NCI-H82 treated with DMSO at 0.1 percent for 48 hours (cell line): Measurements from ENCODE around the gene CIRBP.

ENCODE experiments used
- DNase-seq: peaks from one replicate; lab custom pipeline; 2025; ENCODE audit not compliant: unreplicated experiment; lab: John Stamatoyannopoulos, UW

The CIRBP gene

GRCh38 chr19:1230783-1231489, 38.2 kb upstream of the CIRBP start:
- DNase-seq: no peak

DNA sequence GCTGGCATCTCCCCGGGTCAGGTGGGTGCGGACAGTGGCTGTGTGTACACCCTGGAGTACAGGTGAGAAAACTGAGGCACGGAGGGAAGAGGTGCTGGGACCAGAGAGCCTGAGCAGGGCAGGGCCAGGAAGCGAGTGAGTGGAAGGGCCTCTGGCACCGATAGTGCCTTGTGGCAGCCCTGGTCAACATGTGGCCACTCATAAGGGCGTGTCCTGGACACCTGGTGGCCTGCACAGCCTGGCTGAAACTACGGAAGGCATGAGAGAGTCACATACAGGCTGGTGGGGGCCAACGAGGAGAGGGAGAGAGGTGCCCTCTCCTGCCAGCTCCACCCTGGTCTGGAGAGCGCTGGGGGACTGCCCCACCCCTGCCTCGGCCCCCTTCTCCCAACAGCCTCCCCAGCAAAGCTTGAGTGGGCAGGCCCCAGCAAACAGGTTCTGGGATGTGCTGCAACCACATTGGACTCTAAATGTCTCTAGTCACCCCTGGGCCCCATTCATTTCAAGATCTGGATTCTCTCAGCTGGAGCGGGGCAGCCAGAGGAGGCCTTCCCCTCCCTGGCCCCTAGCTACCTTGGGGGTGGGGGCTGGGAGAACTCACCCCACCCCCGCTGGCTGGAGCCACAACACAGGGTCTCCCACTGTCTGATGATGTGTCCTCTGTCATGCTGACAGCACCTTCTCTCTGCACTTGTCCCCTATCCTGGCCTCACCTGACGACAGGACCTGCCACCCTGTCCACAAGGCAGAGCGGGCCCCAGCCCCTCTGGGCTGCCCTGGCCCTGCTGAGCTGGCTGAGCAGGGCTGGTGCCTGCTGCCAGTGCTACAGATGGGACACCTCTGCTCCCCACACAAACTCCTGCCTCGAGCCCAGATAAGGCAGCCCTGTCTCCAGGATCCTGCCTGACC, 37.1 kb upstream of the CIRBP start:
- DNase-seq: no peak

DNA sequence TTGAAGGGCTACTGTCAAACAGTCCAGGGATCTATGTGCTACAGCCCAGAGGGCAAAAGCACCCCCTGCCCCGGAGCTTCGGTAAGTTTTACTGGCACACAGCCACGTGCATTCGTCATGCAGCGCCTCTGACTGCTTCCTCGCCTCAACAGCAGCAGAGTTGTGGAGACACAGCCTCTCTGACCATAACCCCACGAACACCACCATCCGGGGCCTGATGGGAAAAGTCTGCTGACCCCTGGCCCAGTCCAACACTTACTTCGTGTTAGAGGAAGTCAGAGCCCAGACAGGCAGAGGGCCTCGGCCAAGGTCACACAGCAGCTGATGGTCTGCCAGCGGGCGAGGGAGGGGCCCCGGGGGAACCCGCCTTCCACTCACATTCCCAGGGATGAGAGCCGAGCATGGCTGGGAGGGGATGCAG, 36.5 kb upstream of the CIRBP start:
- DNase-seq: no peak

DNA sequence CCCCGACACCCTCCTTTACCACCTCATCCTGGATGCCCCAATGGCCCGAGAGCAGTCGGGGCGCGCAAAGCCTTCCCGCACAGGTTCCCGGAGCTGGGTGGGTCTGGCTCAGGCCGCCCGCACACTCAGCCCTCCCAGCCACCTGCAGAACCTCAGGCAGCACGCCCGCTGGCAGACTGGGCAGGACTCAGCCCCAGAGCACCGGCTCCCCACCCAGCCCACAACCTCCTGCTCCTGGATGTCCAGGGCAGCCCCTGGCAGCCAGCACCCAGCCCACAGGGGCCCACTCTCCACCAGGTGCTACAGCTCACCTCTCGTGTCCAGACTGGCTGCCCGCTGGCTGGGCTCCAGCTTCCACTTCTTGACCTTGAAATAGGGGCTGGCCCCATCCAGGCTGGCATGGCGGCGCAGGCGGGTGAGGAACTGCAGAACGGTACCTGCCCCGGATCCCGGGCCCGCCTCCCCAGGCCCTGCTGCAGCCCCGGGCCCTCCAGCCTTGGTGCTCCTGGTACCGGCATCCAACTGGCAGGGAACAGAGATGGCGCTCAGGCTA, 35.9 kb upstream of the CIRBP start:
- DNase-seq: no peak

DNA sequence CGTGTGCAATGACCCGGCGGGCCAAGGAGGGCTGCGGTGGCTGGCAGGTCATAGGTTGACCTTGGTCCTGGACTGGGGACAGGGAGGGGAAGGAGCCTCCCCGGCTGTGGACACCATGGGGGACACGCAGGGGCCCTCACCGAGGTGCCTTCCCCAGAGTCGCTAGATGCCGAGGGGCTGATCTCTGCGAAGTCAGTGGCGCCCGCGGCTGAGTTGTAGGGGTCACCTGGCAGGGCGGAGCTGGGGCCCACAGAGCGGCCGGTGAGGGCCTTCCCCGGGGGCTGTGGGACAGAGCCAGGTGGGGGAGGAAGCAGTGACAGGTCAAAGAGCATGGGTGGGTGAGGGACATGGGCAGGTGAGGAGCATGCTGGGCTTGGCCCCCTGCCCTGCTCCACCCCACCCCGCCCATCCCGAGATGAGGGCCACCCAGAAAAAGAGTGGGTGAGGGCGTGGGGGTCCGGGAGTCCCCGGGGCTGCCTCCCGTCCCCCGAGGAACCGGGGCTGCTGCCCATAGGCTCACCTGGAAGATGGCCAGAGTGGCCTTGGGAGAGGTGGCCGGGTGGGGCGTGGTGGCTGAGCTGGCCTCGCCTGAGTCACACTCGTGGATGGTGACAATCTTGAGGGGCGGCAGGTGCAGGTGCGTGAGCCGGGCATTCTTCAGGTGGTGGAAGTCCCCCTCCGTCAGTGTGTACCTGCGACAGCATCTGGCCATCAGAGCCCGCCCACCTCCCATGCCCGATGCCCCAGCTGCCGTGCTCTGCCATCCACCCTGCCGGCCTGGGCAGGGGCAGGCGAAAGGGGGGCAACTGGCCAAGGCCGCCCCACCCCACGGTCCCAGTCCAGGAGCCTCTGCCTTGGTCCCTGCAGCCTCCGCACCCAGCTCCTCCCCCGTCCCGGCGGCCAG, 34.8 kb upstream of the CIRBP start:
- DNase-seq: no peak

DNA sequence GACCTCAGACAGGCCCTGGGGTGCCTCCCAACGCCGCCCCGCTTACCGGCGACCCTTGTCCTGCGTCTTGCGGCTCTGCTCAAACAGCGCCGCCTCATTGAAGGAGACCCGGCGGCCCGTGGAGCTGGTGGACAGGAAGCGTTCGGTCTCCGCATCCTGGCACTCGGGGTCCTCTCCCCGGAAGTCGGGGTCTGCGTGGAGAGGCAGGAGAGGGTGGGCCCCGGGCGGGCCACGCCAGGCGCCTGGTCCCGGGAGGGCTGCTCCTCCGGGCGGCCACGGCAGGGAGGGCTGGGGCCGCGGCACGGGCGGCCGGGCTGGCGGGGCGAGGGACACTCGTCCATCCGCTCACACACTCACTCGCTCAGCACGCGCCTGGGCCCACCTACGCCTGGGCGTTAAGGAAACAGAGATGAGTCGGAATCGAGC, 34.2 kb upstream of the CIRBP start:
- no peak for DNase-seq

DNA sequence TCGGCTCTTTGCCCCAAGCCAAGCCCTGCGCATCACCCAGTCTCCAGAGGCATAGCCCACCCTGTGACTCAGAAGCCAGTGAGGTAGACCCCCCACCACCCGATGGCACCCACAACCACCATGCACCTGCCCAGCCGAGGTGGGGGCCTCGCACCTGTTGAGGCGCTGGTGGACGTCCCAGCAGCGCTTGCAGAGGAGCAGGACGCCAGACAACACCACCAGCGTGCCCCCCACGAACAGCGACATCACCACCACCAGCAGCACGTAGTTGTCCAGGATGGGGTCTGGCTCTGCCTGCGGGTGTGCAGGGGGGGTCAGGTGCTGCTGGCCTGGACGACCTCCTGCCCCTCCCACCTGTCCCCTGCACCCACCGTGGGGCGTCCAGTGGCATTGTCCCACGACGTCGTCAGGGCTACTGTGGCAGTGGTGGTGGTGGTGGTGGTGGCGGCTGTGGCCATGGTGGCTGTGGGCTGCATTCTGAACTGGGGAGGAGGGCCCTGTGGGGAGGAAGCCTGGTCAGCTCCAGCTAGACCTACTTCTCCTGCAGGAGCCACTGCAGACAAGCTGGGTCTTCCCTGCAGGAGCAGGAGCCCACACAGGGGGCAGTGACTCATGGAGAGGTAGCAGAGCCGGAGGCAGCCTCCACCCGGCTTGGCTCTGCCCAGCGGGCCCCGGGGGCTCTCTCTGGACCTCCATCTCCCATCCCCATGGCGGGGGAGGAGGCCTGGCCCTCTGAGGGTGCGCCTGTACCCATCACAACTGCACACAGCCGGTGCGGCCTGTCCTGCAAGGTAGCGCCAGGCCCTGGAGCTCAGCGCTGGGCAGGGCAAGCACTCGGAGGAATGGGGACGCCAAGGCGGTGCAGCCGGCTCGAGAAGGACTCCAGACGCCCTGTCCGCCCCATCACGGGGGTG, 33.2 kb upstream of the CIRBP start:
- no peak for DNase-seq

GRCh38 chr19:1236576-1236975, 32.6 kb upstream of the CIRBP start:
- DNase-seq: no peak

GRCh38 chr19:1237027-1237659, 32.0 kb upstream of the CIRBP start:
- DNase-seq: no peak

- no peak for DNase-seq
These were observed 31.3 kb upstream of the CIRBP start, which contains the start of gene CBARP for GRCh38 chr19:1237754-1238368. CBARP (minus strand) TSS chr19:1238005; CDS start chr19:1236100, 1,905 bp downstream.

- no peak for DNase-seq
These were observed 30.5 kb upstream of the CIRBP start for GRCh38 chr19:1238369-1239303.

DNA sequence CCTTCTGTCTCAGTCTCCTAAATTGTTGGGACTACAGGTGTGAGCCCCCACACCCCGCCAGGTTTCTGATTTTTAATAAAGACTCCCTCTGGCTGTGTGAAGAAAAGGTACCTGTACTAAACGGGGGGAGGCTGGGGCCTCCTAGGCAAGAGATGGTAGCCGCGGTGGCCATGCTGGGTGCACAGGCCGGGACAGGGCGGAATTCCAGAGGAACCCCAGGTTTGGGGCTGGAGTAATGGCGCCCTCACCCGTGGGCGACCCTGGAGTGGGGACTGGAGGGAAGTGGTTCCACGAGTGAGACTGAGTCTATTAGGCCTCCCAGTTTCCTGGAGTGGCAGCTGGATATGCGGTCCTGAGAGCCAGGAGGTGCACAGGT, 29.7 kb upstream of the CIRBP start:
- DNase-seq: no peak

GRCh38 chr19:1239796-1240737, 29.1 kb upstream of the CIRBP start:
- DNase-seq: no peak

GRCh38 chr19:1240925-1241324, 28.2 kb upstream of the CIRBP start:
- DNase-seq: no peak

GRCh38 chr19:1241417-1242095, 27.6 kb upstream of the CIRBP start, which contains the start of gene ATP5F1D:
ATP5F1D (plus strand) TSS chr19:1241751; CDS start chr19:1241851, 100 bp downstream.
- DNase-seq: peak; percentile 65
